ENCODE results near the gene GARIN1A. TPM values are rescaled to one million over a fixed set of nuclear protein-coding genes. Genes with fewer than 3 reads are reported as not detected.

GARIN1A gene
- total and polyA plus RNA-seq, 10 of the 15 experiments (the other 5 are each of a cell fraction or from before 2014, with no cell fraction given): 0.04 to 0.43 (median 0.23) TPM; not detected in 1

DNA sequence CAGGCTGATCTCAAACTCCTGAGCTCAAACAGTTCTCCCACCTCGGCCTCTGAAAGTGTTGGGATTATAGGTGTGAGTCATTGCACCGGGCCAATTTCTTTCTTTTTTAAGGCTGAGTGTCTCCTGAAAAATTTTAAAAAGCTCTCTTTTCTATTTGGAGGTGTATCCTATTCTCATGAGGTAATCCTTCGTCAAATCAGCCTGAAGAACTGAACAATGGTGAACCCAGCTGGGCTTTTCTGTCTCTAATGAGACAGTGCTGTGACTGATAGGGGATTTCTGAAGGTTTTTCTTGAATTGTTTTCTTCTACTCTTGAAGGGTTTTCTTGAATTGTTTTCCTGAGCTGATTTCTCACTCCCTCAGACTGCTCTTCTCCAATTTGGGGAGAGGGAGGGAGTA lies 36.1 kb downstream of the GARIN1A start:
- 79% methylated on average over 3 of the region's 3 CpGs for WGBS (ENCODE audit: insufficient coverage, insufficient replicate concordance, low lambda C conversion rate, missing lambda C conversion rate)
- in situ Hi-C loops (cut with MboI): no loop called here
- intact Hi-C loops (cut with micrococcal nuclease; ENCODE audit: unreplicated experiment): no loop called here

More for the DNA sequence above, 36.1 kb downstream of the GARIN1A start:
- no peaks in the 10 kb centered on the region for H3K36me3 ChIP-seq (ENCODE audit: control insufficient read depth in 2 of 2, insufficient read depth in 2 of 2, low read length in 1 of 2)
- no TSS peak for BruUV-seq (replicated peaks)
- H3K4me2 ChIP-seq (ENCODE audit: control insufficient read depth, insufficient read depth): no peak overlapping the region
- TF ChIP-seq SMARCA5 (IDR thresholded peaks at IDR 0.05) (no peak), TAF1 (IDR thresholded peaks at IDR 0.05; ENCODE audit: borderline replicate concordance, low read depth, low read length) (no peak), SP1 (IDR thresholded peaks at IDR 0.05; ENCODE audit: low read depth, low read length) (no peak), ZNF622 (IDR thresholded peaks at IDR 0.05) (no peak), HDAC6 (IDR thresholded peaks at IDR 0.05; ENCODE audit: unreplicated experiment) (no peak), RFX5 (IDR thresholded peaks at IDR 0.05; ENCODE audit: low read depth, low read length) (no peak), FOXK2 (IDR thresholded peaks at IDR 0.05) (no peak), ETV6 (conservative IDR thresholded peaks at IDR 0.05 in 1 of 2, IDR thresholded peaks at IDR 0.05 in 1 of 2; ENCODE audit: borderline replicate concordance in 1 of 2, low read depth in 1 of 2) (no peak), NBN (IDR thresholded peaks at IDR 0.05) (no peak), NFIC (IDR thresholded peaks at IDR 0.05; ENCODE audit: low read depth, low read length) (no peak)
- TF ChIP-seq, protein P1, sequence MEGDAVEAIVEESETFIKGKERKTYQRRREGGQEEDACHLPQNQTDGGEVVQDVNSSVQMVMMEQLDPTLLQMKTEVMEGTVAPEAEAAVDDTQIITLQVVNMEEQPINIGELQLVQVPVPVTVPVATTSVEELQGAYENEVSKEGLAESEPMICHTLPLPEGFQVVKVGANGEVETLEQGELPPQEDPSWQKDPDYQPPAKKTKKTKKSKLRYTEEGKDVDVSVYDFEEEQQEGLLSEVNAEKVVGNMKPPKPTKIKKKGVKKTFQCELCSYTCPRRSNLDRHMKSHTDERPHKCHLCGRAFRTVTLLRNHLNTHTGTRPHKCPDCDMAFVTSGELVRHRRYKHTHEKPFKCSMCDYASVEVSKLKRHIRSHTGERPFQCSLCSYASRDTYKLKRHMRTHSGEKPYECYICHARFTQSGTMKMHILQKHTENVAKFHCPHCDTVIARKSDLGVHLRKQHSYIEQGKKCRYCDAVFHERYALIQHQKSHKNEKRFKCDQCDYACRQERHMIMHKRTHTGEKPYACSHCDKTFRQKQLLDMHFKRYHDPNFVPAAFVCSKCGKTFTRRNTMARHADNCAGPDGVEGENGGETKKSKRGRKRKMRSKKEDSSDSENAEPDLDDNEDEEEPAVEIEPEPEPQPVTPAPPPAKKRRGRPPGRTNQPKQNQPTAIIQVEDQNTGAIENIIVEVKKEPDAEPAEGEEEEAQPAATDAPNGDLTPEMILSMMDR (IDR thresholded peaks at IDR 0.05 in 2 of 3, conservative IDR thresholded peaks at IDR 0.05 in 1 of 3; ENCODE audit: control insufficient read depth in 2 of 3, extremely low read depth in 1 of 3, insufficient read depth in 1 of 3, low read depth in 3 of 3, low read length in 3 of 3): no peak
- TF ChIP-seq, protein P2, sequence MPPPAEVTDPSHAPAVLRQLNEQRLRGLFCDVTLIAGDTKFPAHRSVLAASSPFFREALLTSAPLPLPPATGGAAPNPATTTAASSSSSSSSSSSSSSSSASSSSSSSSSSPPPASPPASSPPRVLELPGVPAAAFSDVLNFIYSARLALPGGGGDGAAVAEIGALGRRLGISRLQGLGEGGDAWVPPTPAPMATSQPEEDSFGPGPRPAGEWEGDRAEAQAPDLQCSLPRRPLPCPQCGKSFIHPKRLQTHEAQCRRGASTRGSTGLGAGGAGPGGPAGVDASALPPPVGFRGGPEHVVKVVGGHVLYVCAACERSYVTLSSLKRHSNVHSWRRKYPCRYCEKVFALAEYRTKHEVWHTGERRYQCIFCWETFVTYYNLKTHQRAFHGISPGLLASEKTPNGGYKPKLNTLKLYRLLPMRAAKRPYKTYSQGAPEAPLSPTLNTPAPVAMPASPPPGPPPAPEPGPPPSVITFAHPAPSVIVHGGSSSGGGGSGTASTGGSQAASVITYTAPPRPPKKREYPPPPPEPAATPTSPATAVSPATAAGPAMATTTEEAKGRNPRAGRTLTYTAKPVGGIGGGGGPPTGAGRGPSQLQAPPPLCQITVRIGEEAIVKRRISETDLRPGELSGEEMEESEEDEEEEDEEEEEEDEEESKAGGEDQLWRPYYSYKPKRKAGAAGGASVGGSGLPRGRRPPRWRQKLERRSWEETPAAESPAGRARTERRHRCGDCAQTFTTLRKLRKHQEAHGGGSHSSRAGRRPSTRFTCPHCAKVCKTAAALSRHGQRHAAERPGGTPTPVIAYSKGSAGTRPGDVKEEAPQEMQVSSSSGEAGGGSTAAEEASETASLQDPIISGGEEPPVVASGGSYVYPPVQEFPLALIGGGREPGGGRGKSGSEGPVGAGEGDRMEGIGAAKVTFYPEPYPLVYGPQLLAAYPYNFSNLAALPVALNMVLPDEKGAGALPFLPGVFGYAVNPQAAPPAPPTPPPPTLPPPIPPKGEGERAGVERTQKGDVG (CRISPR knock-in tag; IDR thresholded peaks at IDR 0.05): no peak
- ChIA-PET SMC1A (ENCODE audit: uncharacterized antibody, unreplicated experiment) (interaction anchor here (0.6 to 2.3 kb wide), 6 partner anchors 21 to 1302 kb away, joined by 3 to 9 read pairs (median 3); no protein-coding TSS in a partner anchor), RAD21 (ENCODE audit: unreplicated experiment) (interaction anchor here (1.1 to 1.6 kb wide), 3 partner anchors 26 to 33 kb away, joined by 3 to 7 read pairs (median 5); no protein-coding TSS in a partner anchor), POLR2A (interaction anchor here (0.7 to 1.6 kb wide), 5 partner anchors 8 to 35 kb away, joined by 3 to 5 read pairs (median 3); no protein-coding TSS in a partner anchor), CTCF (interaction anchor here (0.6 to 1.5 kb wide), 4 partner anchors 16 to 1505 kb away, joined by 4 to 5 read pairs (median 4); partner anchors contain the start of gene GARIN1A)
- H3K4me1 ChIP-seq (ENCODE audit: control insufficient read depth, insufficient read depth, low read length): no peaks in the 10 kb centered on the region
- no peak overlapping the region for H3K4me3 ChIP-seq
- DNase-seq (ENCODE audit: low read depth, low spot score): no peak
- no peaks in the 10 kb centered on the region for H3K27me3 ChIP-seq (replicated peaks in 1 of 2; ENCODE audit: control insufficient read depth in 2 of 2, insufficient read depth in 2 of 2, low read length in 1 of 2)
- no peaks in the 10 kb centered on the region for H4K20me1 ChIP-seq (ENCODE audit: control insufficient read depth, insufficient read depth)
- H3K9me3 ChIP-seq (replicated peaks; ENCODE audit: control insufficient read depth, insufficient read depth, low read length): no peaks in the 10 kb centered on the region
- no peaks in the 10 kb centered on the region for H3K79me2 ChIP-seq (ENCODE audit: control insufficient read depth, insufficient read depth, low read length)
- H3K9ac ChIP-seq (ENCODE audit: control insufficient read depth, insufficient read depth, low read length): no peak overlapping the region
- no peak for FAIRE-seq
- peak; percentile 51 for ATAC-seq
- no peak overlapping the region for H2AFZ ChIP-seq (ENCODE audit: control insufficient read depth, low read depth, low read length)
- H3K27ac ChIP-seq (ENCODE audit: control insufficient read depth, insufficient read depth): no peak overlapping the region

All from GM12878 (cell line).